HL-60/S4 treated with phorbol 12-myristate 13-acetate at 8.2 ng/mL for 4 days and 3 days (cell line): Measurements from ENCODE around the gene ADAMTS13.

ENCODE experiments used
- in situ Hi-C: fragments of 300-500 bp; cut with MboI; formaldehyde crosslinking; loops from 2 replicates; pipeline ENCODE4 v1.15.0; 2022; ENCODE audit warnings: low sequenced_read_pairs

The ADAMTS13 gene

GRCh38 chr9:133487331-133487725 lies 65.2 kb downstream of the ADAMTS13 start:
- in situ Hi-C loops, result loop anchor here (25.0 kb wide), 1 partner anchor 300 kb away; no protein-coding TSS in a partner anchor

GRCh38 chr9:133488686-133489252 lies 66.6 kb downstream of the ADAMTS13 start:
- in situ Hi-C loops, result loop anchor here (25.0 kb wide), 1 partner anchor 301 kb away; no protein-coding TSS in a partner anchor

GRCh38 chr9:133489253-133490190 lies 67.4 kb downstream of the ADAMTS13 start:
- in situ Hi-C loops, result loop anchor here (25.0 kb wide), 1 partner anchor 302 kb away; no protein-coding TSS in a partner anchor

- in situ Hi-C loops, result loop anchor here (25.0 kb wide), 1 partner anchor 303 kb away; no protein-coding TSS in a partner anchor
Measured at GRCh38 chr9:133490201-133490681, 68.1 kb downstream of the ADAMTS13 start.

GRCh38 chr9:133490865-133491655 lies 68.9 kb downstream of the ADAMTS13 start:
- in situ Hi-C loops, result loop anchor here (25.0 kb wide), 1 partner anchor 304 kb away; no protein-coding TSS in a partner anchor

GRCh38 chr9:133491656-133491925 lies 69.4 kb downstream of the ADAMTS13 start:
- in situ Hi-C loops, result loop anchor here (25.0 kb wide), 1 partner anchor 304 kb away; no protein-coding TSS in a partner anchor

- in situ Hi-C loops, result loop anchor here (25.0 kb wide), 1 partner anchor 305 kb away; no protein-coding TSS in a partner anchor
Measured at GRCh38 chr9:133492061-133493021, 70.2 kb downstream of the ADAMTS13 start.

GRCh38 chr9:133493428-133493827 lies 71.3 kb downstream of the ADAMTS13 start:
- in situ Hi-C loops, result loop anchor here (25.0 kb wide), 1 partner anchor 306 kb away; no protein-coding TSS in a partner anchor

- in situ Hi-C loops, result loop anchor here (25.0 kb wide), 1 partner anchor 307 kb away; no protein-coding TSS in a partner anchor
Measured at GRCh38 chr9:133493845-133494540, 71.8 kb downstream of the ADAMTS13 start.

GRCh38 chr9:133494636-133495326 lies 72.6 kb downstream of the ADAMTS13 start:
- in situ Hi-C loops, result loop anchor here (25.0 kb wide), 1 partner anchor 307 kb away; no protein-coding TSS in a partner anchor

- in situ Hi-C loops, result loop anchor here (25.0 kb wide), 1 partner anchor 308 kb away; no protein-coding TSS in a partner anchor
Measured at GRCh38 chr9:133495327-133496293, 73.4 kb downstream of the ADAMTS13 start.

GRCh38 chr9:133496861-133497842 lies 75.0 kb downstream of the ADAMTS13 start:
- in situ Hi-C loops, result loop anchor here (25.0 kb wide), 1 partner anchor 310 kb away; no protein-coding TSS in a partner anchor

GRCh38 chr9:133499132-133499891 lies 77.1 kb downstream of the ADAMTS13 start:
- in situ Hi-C loops, result loop anchor here (25.0 kb wide), 1 partner anchor 312 kb away; no protein-coding TSS in a partner anchor

- in situ Hi-C loops, result loop anchor here (25.0 kb wide), 2 partner anchors 313 to 487 kb away; partner anchors contain the start of gene VAV2
Measured at GRCh38 chr9:133499892-133500270, 77.7 kb downstream of the ADAMTS13 start.

GRCh38 chr9:133502112-133502511 lies 79.9 kb downstream of the ADAMTS13 start:
- in situ Hi-C loops, result loop anchor here (25.0 kb wide), 1 partner anchor 485 kb away; the partner anchor contains the start of gene VAV2
